ENCODE measurements around the gene SSR3.

GRCh38 chr3:156543043-156543555, 11.8 kb downstream of the SSR3 start:
- TF ChIP-seq CTCF (tag by site-specific recombination; IDR thresholded peaks at IDR 0.05) = no peak
- no peak for TF ChIP-seq ZFP41 (tag by site-specific recombination; IDR thresholded peaks at IDR 0.05; ENCODE audit: borderline replicate concordance)
- TF ChIP-seq ZNF701 (tag by site-specific recombination; IDR thresholded peaks at IDR 0.05) = no peak
- TF ChIP-seq ZNF18 (tag by site-specific recombination; IDR thresholded peaks at IDR 0.05) = no peak
- no peak for TF ChIP-seq ZBTB7A (tag by site-specific recombination; IDR thresholded peaks at IDR 0.05; ENCODE audit: low read depth)
- no peak for TF ChIP-seq ZSCAN23 (tag by site-specific recombination; IDR thresholded peaks at IDR 0.05)
- no peak for TF ChIP-seq ZNF221 (tag by site-specific recombination; IDR thresholded peaks at IDR 0.05; ENCODE audit: borderline replicate concordance)
- TF ChIP-seq ZNF404 (tag by site-specific recombination; IDR thresholded peaks at IDR 0.05) = no peak
